Retina (tissue), 1 donor: ENCODE measurements around the gene TBC1D9B.
"Not testable (repeated sequence)": the region's sequence is repeated elsewhere in the genome, so short reads cannot be mapped to it uniquely, and the experiment has no call there.

Source experiments
- DNase-seq: peaks from one replicate; pipeline ENCODE4 v3.0.0-alpha.2; 2016

The TBC1D9B gene

GRCh38 chr5:179836225-179837019 is 71.3 kb downstream of the TBC1D9B start:
- DNase-seq, result no peak

DNA sequence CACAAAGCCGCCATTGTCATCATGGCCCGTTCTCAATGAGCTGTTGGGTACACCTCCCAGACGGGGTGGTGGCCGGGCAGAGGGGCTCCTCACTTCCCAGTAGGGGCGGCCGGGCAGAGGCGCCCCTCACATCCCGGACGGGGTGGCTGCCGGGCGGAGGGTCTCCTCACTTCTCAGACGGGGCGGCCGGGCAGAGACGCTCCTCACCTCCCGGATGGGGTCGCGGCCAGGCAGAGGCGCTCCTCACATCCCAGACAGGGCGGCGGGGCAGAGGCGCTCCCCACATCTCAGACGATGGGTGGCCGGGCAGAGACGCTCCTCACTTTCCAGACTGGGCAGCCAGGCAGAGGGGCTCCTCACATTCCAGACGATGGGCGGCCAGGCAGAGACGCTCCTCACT is 72.8 kb downstream of the TBC1D9B start:
- not testable (repeated sequence) for DNase-seq

GRCh38 chr5:179834120-179834519 is 73.6 kb downstream of the TBC1D9B start:
- DNase-seq, result no peak

DNA sequence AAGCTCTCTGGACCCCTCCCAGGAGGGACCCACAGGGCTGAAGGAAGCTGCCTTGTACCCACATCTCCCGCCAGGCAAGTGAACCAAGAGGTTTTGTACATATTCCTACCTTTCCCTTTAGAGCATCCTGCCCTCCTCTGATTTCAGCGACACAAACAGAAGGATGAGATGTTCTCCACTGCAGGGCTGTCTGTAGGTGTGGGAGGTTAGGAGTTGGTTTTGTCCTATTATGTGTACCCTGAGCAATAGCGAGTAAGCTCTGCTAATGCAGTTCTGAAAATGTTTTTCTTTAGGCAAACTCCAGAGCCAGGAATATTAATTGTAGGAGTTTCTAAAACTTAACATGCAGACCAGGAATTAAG is 74.0 kb downstream of the TBC1D9B start:
- no peak for DNase-seq

GRCh38 chr5:179833056-179833708 is 74.5 kb downstream of the TBC1D9B start:
- DNase-seq, result no peak

DNA sequence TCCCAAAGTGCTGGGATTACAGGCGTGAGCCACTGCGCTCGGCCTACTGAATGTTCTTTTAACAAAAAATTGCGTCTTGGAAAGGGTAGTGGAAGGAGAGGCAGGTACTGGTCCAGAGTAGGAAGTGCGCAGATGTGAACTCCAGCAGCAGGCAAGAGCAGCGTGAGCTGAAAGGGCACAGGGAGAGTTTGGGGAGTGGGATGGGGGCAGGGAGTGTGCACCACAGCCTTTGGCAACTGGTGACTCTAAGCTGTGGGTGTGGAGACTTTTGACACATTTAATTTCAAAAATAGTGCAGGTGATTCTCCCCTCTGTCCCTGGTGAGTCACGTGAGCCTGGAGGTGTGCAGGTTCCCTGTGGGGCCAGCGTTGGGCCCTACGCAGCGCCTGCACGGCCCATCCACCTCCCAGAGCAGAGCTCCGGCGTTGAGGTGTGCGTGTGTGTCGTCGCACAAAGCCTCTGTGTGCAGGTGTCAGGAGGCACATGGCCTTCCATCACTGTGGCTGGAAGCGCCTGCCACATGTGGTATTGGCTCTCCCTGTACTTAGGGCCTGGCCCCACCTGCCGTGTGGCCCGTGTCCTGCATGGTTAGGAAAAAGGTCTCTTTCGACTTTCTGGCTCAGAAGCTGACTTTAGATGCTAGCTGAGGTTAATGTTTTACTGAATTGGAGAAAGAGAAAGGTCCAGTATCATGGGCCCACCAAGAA is 75.5 kb downstream of the TBC1D9B start:
- no peak for DNase-seq

DNA sequence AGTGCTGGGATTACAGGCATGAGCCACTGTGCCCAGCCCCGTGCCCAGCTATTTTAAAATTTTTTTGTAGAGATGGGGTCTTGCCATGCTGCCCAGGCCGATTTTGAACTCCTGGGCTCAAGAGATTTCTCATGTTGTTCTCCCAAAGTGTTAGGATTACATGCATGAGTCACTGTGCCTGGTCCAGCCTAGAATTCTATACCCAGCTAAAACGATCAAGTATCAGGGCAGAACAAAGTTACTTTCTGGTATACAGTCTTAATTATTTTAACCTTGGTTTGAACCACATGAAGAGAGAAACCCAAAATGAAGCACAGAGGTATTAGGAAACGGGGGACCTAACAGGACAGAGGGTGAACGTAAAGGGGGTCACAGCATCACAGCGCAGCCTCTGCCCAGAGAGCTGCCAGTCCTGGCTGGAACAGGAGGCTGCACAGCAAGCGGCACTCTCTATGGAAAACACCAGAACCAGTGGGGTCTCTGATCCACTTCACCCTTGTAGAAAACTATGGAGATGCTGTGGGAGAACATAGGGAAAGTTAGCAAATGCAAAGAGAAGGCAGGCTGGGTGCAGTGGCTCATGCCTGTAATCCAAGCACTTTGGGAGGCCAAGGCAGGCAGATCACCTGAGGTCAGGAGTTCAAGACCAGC is 76.8 kb downstream of the TBC1D9B start:
- DNase-seq, result no peak

DNA sequence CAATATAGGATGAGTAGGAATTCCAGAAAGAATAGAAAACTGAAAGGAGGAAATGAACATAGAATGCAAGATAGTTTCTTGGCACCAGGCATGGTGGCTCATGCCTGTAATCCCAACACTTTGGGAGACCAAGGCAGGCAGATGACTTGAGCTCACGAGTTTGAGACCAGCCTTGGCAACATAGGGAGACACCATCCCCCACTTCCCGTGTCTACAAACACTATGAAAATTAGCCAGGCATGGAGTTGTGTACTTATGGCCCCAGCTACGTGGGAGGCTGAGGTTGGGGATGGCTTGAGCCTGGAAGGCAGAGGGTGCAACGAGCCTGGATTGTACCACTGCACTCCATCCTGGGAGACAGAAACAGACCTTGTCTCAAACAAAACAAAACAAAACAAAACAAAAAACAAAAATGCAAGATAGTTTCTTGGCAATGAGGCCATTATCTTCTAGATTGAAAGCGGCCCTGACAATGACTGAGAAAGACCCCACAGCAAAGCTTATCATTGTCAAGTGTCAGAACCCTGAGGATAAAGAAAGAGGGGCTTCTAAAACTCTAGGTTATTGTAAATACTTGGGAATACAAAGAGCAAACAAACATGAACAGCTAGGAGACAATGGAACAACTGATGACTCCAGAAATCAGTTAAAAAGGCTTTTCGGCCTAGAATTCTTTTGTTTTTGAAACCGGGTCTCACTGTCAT is 77.8 kb downstream of the TBC1D9B start:
- DNase-seq, result no peak

- DNase-seq, result no peak
These were observed 78.8 kb downstream of the TBC1D9B start for GRCh38 chr5:179828756-179829421.

GRCh38 chr5:179827680-179828079 is 80.0 kb downstream of the TBC1D9B start:
- no peak for DNase-seq

DNA sequence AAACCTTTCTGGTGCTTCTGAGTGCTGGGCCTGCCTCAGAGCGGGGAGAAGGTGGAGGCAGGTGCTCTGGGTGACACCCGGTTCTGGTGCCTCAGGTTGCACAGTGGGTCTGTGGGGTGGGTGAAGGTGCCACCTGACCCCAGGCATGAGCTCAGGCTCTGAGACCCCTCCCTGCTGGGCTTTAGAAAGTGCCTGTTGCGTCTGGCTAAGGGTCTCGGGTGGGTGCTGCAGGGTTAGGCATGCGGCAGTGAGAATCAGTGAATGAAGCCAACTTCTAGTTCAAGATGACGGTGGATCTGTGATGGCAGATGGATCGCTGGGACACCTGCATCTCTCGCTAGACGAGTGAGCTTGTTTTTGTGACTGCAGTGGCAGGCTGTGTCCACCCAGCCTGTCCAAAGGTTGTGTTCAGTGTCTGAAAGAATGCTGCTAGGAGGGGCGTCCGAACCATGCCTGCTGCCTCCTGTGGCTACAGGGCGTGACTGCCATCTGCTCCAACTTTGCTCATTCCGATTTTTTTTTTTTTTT is 82.0 kb downstream of the TBC1D9B start:
- DNase-seq, result no peak

- no peak for DNase-seq
These were observed 83.0 kb downstream of the TBC1D9B start for GRCh38 chr5:179824745-179825112.

DNA sequence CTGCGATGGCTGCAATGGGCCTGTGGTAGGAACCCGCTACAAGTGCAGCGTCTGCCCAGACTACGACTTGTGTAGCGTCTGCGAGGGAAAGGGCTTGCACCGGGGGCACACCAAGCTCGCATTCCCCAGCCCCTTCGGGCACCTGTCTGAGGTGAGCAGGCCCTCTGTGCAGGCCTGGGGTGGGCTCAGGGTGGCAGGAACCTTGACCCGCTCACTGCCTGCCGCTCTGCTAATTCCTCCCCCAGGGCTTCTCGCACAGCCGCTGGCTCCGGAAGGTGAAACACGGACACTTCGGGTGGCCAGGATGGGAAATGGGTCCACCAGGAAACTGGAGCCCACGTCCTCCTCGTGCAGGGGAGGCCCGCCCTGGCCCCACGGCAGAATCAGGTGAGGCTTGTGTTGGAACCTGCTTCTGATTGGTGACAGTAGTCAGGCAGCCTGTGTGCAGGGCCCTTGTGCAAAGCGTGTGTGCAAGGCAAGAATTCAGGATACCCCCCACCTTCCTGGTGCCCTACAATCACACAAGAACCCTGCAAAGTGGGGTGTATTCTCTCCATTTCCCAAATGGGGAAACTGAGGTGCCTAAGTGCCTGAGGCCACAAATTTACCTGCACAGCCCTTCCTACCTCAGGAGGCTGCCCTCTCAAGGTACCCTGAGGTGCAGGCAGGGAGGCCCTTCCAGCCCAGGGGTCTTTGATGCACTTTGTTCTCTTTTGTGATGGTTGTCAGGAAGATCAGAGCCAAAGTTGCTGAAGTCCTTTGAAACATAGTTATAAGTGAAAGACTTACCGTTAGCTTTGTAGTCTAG is 83.6 kb downstream of the TBC1D9B start:
- no peak for DNase-seq

DNA sequence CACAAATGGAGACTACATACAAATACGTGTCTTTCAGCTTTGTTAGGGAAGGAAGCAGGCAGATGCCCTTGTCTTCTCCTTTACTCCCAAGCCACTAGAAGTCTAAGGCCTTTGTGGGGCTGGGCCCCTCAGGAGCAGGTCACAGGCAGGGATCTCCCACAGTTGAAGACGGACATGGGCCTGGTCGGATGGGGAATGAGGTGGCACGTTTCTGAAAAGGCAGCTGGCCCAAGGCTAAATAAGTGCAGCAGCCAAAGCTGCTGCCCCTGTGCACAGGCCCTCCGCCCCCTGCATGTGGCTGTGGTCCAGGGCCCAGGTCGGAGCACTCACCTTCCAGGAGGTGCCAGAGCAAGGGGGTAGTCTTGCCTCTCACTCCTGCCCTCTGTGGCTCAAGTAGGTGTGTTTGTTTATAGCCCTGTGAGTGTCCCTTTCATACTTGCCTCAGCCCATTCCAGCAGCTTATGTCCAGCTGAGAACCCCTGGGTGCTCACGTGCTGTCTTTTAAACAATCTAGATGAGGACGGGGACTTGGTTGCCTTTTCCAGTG is 85.2 kb downstream of the TBC1D9B start:
- DNase-seq, result no peak

- no peak for DNase-seq
These were observed 85.7 kb downstream of the TBC1D9B start for GRCh38 chr5:179822059-179822432.

DNA sequence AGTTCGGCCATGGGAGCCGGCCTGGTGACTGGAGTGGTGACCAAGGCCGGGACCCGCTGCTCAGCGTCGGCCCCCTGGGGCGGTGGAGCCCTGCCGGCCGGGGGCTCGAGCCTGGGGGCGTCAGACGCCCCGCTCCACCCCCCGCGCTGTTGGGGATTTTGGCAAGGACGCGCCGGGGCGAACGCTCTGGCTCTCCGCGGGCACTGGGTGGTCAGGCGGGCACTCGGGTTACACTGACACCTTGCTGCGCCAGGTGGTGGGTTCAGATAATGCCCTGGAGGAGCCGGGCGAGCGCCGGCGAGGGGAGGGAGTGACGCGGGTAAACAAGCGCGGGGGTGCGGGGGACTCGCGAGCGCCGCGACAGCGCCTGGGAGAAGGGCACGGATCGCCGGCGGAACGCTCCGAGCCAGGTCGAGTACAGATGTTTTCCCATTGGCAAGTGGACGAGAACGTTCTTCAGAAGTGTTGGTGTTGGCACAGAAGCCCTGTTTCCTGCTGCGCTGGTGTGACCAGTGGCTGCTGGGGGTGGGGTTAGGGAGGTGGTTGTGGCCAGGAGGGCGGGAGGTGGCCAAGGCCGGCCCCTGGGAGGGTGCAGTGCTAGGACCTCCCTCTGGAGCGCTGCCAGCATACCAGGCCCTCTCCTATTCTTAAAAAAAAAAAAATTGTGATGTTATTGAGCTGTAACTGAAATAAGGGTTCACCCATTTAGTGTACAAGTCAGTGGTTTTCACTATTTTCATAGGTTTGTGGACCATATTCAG is 86.2 kb downstream of the TBC1D9B start:
- peak; percentile 85 for DNase-seq

GRCh38 chr5:179820483-179821297 is 87.0 kb downstream of the TBC1D9B start, which contains the start of gene SQSTM1:
SQSTM1 (plus strand) TSS chr5:179820905; CDS start chr5:179820937, 32 bp downstream.
- peak; percentile 94 for DNase-seq

- no peak for DNase-seq
These were observed 87.6 kb downstream of the TBC1D9B start for GRCh38 chr5:179820127-179820482.
